ENCODE data around the gene KRTAP4-1. TPM values are rescaled to one million over a fixed set of nuclear protein-coding genes. Genes with fewer than 3 reads are reported as not detected.
"Not testable (repeated sequence)": the region's sequence is repeated elsewhere in the genome, so short reads cannot be mapped to it uniquely, and the experiment has no call there.

KRTAP4-1 gene
- total RNA-seq, 4 donors from 2014 or later, result not detected

DNA sequence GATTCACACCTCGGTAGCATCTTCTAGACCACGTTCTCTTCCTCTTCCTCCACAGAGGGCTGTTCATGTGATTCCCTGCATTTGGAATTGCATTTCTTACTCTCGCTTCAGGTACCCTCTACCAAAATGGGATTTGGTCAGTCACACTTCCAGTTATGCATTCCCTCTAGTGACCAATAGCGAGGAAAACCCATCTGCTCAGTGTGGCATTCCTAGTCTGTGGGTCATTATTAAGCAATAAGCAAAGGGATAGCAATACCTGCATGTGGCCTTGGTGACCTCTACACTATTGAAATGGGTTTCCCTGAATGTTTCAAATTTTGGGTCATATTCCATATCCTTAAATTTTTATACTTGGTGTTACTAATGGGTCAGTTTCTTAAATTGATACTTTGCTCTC, 34.7 kb downstream of the KRTAP4-1 start:
- 79 to 84% methylated on average over 4 of the region's 4 CpGs for WGBS, 2 donors
- no peaks in the 10 kb centered on the region for H3K36me3 ChIP-seq
- no peak overlapping the region for H3K4me3 ChIP-seq
- TF ChIP-seq, protein P1, sequence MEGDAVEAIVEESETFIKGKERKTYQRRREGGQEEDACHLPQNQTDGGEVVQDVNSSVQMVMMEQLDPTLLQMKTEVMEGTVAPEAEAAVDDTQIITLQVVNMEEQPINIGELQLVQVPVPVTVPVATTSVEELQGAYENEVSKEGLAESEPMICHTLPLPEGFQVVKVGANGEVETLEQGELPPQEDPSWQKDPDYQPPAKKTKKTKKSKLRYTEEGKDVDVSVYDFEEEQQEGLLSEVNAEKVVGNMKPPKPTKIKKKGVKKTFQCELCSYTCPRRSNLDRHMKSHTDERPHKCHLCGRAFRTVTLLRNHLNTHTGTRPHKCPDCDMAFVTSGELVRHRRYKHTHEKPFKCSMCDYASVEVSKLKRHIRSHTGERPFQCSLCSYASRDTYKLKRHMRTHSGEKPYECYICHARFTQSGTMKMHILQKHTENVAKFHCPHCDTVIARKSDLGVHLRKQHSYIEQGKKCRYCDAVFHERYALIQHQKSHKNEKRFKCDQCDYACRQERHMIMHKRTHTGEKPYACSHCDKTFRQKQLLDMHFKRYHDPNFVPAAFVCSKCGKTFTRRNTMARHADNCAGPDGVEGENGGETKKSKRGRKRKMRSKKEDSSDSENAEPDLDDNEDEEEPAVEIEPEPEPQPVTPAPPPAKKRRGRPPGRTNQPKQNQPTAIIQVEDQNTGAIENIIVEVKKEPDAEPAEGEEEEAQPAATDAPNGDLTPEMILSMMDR (IDR thresholded peaks at IDR 0.05), result no peak
- no peak for TF ChIP-seq POLR2A (IDR thresholded peaks at IDR 0.05)
- intact Hi-C loops (cut with DNase I), result no loop called here
- H3K9me3 ChIP-seq, result no peaks in the 10 kb centered on the region
- no peaks in the 10 kb centered on the region for H3K4me1 ChIP-seq
- H3K27ac ChIP-seq, result no peak overlapping the region
- DNase-seq, result no peak
- H3K27me3 ChIP-seq, result no peaks in the 10 kb centered on the region

DNA sequence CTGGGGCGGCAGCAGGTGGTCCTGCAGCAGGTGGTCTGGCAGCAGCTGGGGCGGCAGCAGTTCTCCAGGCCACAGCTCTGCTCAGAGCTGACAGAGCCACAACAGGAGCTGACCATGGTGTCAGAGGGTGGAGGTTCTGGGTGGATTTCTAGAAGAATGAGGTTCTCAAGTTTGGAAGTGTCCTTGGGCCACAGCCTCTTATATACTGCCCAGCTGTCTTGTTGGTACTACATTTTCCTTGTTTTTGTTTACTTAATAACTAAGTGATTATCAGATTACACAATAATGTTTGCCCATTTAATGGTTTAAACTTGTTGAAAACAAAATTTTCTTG, 35.1 kb downstream of the KRTAP4-1 start, which contains the start of gene KRTAP4-5:
Gene KRTAP4-5, minus strand, starts transcription at position 174 of the 334 bp plus-strand sequence. Its CDS starts 58 bp downstream, at position 116.
- 69% methylated on average over 2 of the region's 2 CpGs; no CpG with 5 or more reads in 1 of the 2 donors for WGBS, 2 donors

DNA sequence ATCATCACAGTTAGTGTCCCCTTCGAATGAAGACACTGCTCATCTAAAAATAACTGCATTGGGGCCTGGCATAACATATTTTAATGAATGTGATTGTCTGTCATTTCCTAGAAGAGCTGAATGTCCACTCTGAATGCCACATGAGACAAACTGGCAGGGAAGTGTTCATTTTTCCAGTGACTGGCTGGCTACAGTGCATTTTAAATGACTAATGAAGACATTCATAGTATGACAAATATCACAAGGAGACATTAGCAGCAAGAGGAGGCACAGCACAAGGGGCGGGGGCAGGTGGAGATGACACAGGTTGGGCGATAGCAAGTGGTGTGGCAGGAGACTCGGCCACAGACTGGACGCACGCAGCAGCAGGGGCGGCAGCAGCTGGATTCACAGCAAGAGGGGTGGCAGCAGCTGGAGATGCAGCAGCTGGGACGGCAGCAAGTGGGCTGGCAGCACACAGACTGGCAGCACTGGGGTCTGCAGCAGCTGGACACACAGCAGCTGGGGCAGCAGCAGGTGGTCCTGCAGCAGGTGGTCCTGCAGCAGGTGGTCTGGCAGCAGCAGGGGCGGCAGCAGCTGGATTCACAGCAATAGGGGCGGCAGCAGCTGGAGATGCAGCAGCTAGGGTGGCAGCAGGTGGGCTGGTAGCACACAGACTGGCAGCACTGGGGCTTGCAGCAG, 35.6 kb downstream of the KRTAP4-1 start:
- WGBS, 2 donors, result 76 to 82% methylated on average over 7 to 8 of the region's 10 CpGs
- DNase-seq; H3K27me3 ChIP-seq; H3K4me1 ChIP-seq; H3K27ac ChIP-seq; intact Hi-C loops (cut with DNase I); H3K9me3 ChIP-seq; H3K36me3 ChIP-seq; H3K4me3 ChIP-seq: not testable (repeated sequence)

More for the DNA sequence above, 35.1 kb downstream of the KRTAP4-1 start, which contains the start of gene KRTAP4-5:
- intact Hi-C loops (cut with DNase I), result no loop called here
- DNase-seq, result no peak
- Histone ChIP-seq H3K9me3 (no peaks in the 10 kb centered on the region), H3K4me1 (no peaks in the 10 kb centered on the region), H3K27ac (no peak within 1 kb of the TSS), H3K36me3 (no peaks in the 10 kb centered on the region), H3K27me3 (no peaks in the 10 kb centered on the region), H3K4me3 (no peak within 1 kb of the TSS)
- TF ChIP-seq POLR2A (IDR thresholded peaks at IDR 0.05), result no peak
- TF ChIP-seq, protein P1 (IDR thresholded peaks at IDR 0.05), result no peak

DNA sequence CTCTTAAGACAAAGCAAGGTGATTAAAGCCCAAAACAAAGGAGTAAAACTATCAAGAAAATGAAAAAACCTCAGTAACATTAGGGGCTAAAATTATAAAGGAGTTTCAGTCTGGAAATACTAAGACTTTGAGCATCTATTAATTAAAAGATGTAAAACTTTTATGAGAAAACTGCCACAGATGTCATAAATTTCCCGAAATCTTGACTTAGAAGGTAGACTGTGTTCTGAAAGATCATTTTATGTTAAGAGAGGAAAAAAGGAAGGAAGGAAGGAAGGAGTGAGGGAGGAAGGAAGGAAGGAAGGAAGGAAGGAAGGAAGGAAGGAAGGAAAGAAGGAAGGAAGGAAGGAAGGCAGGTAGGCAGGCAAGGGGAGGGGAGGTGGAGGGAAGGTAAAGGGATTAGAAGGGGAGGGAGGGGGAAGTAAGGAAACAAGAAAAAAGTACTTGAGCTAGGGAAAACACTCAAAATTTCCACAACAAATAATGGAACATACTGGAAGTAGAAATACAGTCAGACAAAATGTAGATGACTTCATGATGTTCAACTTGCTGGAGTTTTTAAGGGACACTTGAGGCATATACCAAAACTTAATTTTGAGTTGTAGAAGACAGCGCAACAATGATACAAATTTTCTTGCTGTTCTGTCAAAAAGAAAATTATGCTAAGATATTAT, 37.0 kb downstream of the KRTAP4-1 start:
- intact Hi-C loops (cut with DNase I), result no loop called here
- Histone ChIP-seq H3K27ac (no peak overlapping the region), H3K27me3 (no peaks in the 10 kb centered on the region), H3K36me3 (no peaks in the 10 kb centered on the region), H3K4me3 (no peak overlapping the region), H3K9me3 (peaks cover 0 to 14% (median 14%) of the 10 kb centered on the region in 3 donors), H3K4me1 (no peaks in the 10 kb centered on the region)
- no peak for DNase-seq
- WGBS, 2 donors, result 88 to 93% methylated on average over 2 of the region's 2 CpGs
- TF ChIP-seq POLR2A (IDR thresholded peaks at IDR 0.05), result no peak
- TF ChIP-seq, protein P1 (IDR thresholded peaks at IDR 0.05), result no peak

DNA sequence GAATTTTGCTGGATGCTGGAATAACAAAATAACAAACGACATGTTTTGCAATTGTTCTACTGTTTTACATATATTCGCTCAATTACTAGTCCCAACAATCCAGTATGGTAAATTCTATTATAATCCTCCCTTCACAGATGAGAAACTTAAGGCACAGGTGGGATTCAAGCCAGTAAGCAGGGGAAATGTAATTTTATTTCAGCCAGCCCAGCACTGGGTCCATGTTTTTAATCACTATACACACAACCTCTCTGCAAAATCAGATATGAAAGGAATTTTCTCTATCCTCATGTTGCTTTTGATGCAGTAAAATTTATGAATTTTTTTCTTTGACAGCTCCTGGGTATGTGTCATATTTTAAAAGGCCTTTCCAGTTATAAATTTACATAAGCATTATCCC, 39.5 kb downstream of the KRTAP4-1 start:
- H3K4me3 ChIP-seq, result no peak overlapping the region
- no peak for TF ChIP-seq POLR2A (IDR thresholded peaks at IDR 0.05)
- TF ChIP-seq, protein P1 (IDR thresholded peaks at IDR 0.05), result no peak
- WGBS, 2 donors, result 83 to 91% methylated on average over 2 of the region's 2 CpGs
- no peaks in the 10 kb centered on the region for H3K4me1 ChIP-seq
- DNase-seq, result no peak
- intact Hi-C loops (cut with DNase I), result no loop called here
- no peak overlapping the region for H3K27ac ChIP-seq
- H3K36me3 ChIP-seq, result no peaks in the 10 kb centered on the region
- peaks cover 0 to 1% (median 0%) of the 10 kb centered on the region in 4 donors for H3K27me3 ChIP-seq
- peaks cover 0 to 21% (median 17%) of the 10 kb centered on the region in 3 donors for H3K9me3 ChIP-seq

Measured in esophagus squamous epithelium (tissue), 5 donors.